ENCODE results near the gene ARID1B.

Gene ARID1B

DNA sequence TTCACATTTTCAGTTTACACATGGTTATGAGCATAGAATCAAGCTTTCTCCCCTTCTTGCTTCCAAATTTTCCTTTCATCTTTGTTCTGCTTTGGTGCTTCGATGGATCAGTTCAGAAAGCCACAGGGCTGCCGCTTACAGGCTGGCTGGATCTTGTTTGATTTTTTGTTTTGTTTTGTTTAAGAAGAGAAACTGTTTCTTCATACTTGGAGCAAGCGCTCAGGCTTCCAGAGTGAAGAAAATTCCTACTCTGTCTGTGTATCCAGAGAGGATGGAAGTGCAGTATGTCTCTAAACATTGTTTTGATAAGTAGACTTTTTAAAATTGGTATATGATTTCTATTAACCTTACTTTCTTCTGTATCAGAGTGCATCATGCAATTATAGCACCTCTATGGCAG lies 66.9 kb downstream of the ARID1B start:
- Histone ChIP-seq H3K4me3 (ENCODE audit: low read depth, low read length) (no peak overlapping the region), H3K4me1 (ENCODE audit: control insufficient read depth, insufficient read depth, low read length) (peaks cover 66% of the 10 kb centered on the region), H3K9ac (ENCODE audit: low read depth, low read length) (no peak overlapping the region), H3K9me3 (ENCODE audit: control insufficient read depth, insufficient read depth, low read length) (no peaks in the 10 kb centered on the region), H3K27ac (ENCODE audit: low read depth, low read length) (no peak overlapping the region), H3K36me3 (ENCODE audit: control insufficient read depth, insufficient read depth, low read length) (no peaks in the 10 kb centered on the region), H3K27me3 (ENCODE audit: control insufficient read depth, insufficient read depth, low read length) (no peaks in the 10 kb centered on the region)

DNA sequence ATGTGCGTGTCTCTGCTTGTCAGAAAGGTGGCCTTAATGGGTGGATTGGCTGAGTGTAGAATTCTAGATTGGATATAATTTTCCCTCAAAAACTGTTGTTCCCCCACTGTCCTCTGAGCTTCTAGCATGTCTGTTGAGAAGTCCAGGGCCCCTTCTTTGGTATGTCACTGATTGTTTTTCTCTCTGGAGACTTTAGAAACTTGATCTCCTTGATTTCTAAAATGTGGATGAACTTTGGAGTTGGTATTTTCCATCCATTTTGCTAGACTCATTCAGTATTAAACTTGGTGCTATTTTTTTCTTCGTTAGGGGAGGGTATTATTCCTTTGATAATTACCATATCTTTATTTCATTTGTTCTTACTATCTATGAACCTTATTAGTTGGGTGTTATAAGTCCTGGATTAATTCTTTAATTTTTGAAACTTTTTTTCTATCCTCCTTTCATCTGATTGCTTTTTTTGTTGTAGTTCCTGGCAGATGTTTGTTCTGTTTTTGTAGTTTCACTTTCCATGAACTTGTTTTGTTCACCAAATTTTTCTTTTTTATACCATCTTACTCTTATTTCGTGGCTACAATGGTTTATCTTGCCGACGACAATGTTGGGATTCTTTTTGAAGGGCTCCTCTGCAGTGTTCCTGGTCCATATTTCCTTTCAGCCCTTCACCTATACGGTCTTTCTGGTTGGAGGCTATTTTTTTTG lies 68.4 kb downstream of the ARID1B start:
- Histone ChIP-seq H3K9ac (ENCODE audit: low read depth, low read length) (no peak overlapping the region), H3K4me3 (ENCODE audit: low read depth, low read length) (no peak overlapping the region), H3K27ac (ENCODE audit: low read depth, low read length) (no peak overlapping the region), H3K36me3 (ENCODE audit: control insufficient read depth, insufficient read depth, low read length) (no peaks in the 10 kb centered on the region), H3K4me1 (ENCODE audit: control insufficient read depth, insufficient read depth, low read length) (peaks cover 68% of the 10 kb centered on the region), H3K9me3 (ENCODE audit: control insufficient read depth, insufficient read depth, low read length) (no peaks in the 10 kb centered on the region), H3K27me3 (ENCODE audit: control insufficient read depth, insufficient read depth, low read length) (no peaks in the 10 kb centered on the region)

DNA sequence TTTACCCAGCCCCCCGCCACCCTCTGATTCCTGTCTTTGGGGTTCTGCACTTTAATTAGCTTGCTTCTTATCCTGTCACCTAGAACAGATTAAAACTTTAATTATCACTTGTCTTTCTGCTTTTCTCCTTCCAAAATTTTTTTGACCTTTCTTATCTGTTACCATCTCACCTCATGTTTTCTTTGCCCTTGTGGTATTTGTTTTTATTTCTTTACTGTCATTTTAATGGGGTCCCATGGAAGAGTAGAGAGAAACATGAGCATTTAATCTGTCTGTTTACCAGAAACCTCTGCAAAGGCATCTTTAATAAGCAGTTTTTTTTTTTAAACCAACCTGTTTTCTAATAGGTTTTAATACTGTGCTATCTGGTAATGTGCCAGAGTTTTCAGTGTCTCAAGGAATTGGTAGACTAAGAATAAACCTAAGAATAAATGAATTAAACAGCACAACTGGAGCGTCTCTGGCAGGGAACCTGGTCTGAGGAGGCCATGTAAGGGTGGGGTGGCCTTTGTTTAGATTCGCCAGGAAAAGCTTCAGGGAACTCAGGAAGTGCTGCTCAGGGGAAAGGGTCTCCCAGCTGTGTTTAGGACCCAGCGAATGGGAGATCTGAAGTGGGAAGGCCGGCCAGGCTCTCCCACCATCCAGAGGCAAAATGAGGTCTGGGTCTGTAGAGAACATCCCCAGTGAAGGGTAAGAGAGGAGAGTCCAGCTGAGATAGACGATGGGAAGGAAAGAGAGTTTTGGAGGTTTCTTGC lies 69.8 kb downstream of the ARID1B start:
- Histone ChIP-seq H3K27me3 (ENCODE audit: control insufficient read depth, insufficient read depth, low read length) (no peaks in the 10 kb centered on the region), H3K9ac (ENCODE audit: low read depth, low read length) (no peak overlapping the region), H3K9me3 (ENCODE audit: control insufficient read depth, insufficient read depth, low read length) (no peaks in the 10 kb centered on the region), H3K27ac (ENCODE audit: low read depth, low read length) (no peak overlapping the region), H3K4me3 (ENCODE audit: low read depth, low read length) (no peak overlapping the region), H3K4me1 (ENCODE audit: control insufficient read depth, insufficient read depth, low read length) (peaks cover 68% of the 10 kb centered on the region), H3K36me3 (ENCODE audit: control insufficient read depth, insufficient read depth, low read length) (no peaks in the 10 kb centered on the region)

DNA sequence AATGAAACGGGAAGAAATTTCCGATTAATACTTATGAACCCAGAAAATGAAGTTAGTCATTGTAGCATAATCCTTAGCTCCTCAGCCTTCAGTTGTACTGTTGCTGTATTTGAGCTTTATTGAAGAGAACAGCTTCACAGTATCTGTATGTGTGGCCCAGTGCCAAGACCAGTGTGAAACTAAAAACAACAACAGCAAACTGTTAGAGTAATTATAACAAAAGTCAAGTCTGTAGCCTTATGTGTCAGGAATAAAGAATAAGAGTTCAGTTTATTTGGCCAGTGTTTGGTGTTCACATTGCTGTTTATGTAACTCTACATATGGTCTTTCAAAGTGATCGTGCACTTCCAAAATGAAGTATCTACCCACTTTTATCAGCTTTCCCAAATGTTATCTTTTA lies 70.9 kb downstream of the ARID1B start:
- Histone ChIP-seq H3K27me3 (ENCODE audit: control insufficient read depth, insufficient read depth, low read length) (no peaks in the 10 kb centered on the region), H3K9ac (ENCODE audit: low read depth, low read length) (no peak overlapping the region), H3K27ac (ENCODE audit: low read depth, low read length) (no peak overlapping the region)

DNA sequence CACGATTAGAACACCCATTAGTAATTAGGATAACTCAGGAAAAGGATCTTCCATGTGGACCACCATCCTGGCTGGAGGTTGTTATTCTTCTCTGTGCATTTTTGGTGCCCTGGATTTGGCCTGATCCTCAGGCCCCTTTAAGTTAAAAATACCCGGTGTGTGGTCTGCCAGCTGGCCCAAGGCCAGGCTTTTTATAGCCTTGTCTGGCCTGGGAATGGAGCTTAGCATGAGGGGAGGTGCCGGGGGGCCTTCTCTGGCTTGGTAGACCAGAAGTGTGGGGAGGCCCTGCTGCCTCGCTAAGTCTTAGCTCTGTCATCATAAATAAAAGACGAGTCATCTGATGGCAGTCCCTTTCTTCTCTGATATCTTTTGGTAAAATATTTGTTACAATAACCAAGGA lies 71.4 kb downstream of the ARID1B start:
- Histone ChIP-seq H3K9ac (ENCODE audit: low read depth, low read length) (no peak overlapping the region), H3K4me1 (ENCODE audit: control insufficient read depth, insufficient read depth, low read length) (peaks cover 74% of the 10 kb centered on the region)

More for the DNA sequence above, 70.9 kb downstream of the ARID1B start:
- no peaks in the 10 kb centered on the region for H3K36me3 ChIP-seq (ENCODE audit: control insufficient read depth, insufficient read depth, low read length)
- H3K4me3 ChIP-seq (ENCODE audit: low read depth, low read length): no peak overlapping the region
- H3K9me3 ChIP-seq (ENCODE audit: control insufficient read depth, insufficient read depth, low read length): no peaks in the 10 kb centered on the region
- peaks cover 70% of the 10 kb centered on the region for H3K4me1 ChIP-seq (ENCODE audit: control insufficient read depth, insufficient read depth, low read length)

DNA sequence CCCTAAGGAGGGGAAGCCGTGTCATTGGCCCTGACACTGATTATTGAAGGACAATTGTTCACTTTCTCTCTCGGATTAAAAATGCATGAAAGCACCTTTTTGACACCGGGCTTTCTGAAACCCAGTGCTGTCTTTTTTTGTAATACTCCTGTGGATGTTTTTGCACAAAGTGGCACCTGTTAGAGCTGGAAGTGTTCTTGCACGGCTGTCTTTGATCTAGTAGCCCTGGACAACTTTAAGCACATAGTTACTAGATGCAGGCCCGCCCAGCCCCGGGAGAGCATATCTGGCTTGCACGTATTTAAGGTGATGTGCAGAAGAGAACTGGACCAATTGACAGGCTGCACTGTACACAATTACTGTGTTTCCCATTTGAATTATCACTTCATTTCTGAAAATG lies 72.6 kb downstream of the ARID1B start:
- H3K27ac ChIP-seq (ENCODE audit: low read depth, low read length): peak overlapping the region; percentile 9
- H3K36me3 ChIP-seq (ENCODE audit: control insufficient read depth, insufficient read depth, low read length): no peaks in the 10 kb centered on the region
- H3K27me3 ChIP-seq (ENCODE audit: control insufficient read depth, insufficient read depth, low read length): no peaks in the 10 kb centered on the region
- no peak overlapping the region for H3K9ac ChIP-seq (ENCODE audit: low read depth, low read length)
- H3K4me1 ChIP-seq (ENCODE audit: control insufficient read depth, insufficient read depth, low read length): peaks cover 86% of the 10 kb centered on the region
- no peak overlapping the region for H3K4me3 ChIP-seq (ENCODE audit: low read depth, low read length)
- no peaks in the 10 kb centered on the region for H3K9me3 ChIP-seq (ENCODE audit: control insufficient read depth, insufficient read depth, low read length)

More for the DNA sequence above, 71.4 kb downstream of the ARID1B start:
- H3K9me3 ChIP-seq (ENCODE audit: control insufficient read depth, insufficient read depth, low read length): no peaks in the 10 kb centered on the region
- H3K27me3 ChIP-seq (ENCODE audit: control insufficient read depth, insufficient read depth, low read length): no peaks in the 10 kb centered on the region
- H3K27ac ChIP-seq (ENCODE audit: low read depth, low read length): peak overlapping the region; percentile 29
- no peaks in the 10 kb centered on the region for H3K36me3 ChIP-seq (ENCODE audit: control insufficient read depth, insufficient read depth, low read length)
- H3K4me3 ChIP-seq (ENCODE audit: low read depth, low read length): no peak overlapping the region

DNA sequence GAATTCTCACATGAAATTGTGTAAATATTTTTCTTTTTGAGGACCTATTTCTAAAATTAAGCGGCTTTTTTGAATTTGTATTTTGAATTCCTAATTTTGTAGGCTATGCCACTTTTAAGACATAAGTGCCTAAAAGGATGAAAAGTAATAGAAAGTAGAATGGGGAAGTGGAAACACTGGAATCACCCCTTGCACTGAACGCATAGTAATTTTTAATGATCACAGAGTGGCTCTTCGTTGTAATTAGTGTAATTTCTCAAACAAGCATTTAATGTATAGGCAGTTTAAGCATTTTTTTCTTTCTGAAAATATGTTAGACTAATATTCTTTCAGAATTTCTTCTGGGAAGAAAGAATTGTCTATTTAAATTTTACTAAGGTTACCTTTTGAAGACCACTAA lies 73.2 kb downstream of the ARID1B start:
- H3K27ac ChIP-seq (ENCODE audit: low read depth, low read length): peak overlapping the region; percentile 17

DNA sequence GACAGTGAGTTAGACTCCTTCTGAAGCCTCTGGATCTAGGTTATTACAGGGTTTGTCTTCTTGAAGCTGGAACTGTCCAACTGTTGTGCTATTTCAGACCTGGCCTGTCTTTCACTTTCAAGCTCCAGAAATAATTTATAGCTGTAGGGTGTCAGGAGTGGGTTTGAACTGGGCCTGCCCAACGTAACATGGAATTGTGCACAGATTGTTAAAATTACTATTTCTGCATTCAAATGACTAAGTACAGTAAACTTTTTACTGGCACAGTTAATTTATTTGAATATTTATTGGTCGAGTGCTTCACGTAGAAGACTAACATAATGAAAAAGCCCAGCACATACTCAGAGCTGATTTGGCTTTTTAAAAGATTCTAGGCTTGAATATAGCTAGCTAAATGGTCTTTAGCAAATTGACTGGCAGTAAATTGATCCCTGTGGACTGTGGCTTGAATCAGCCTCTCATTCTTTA lies 74.3 kb downstream of the ARID1B start:
- peak overlapping the region; percentile 85 for H3K27ac ChIP-seq (ENCODE audit: low read depth, low read length)
- H3K9ac ChIP-seq (ENCODE audit: low read depth, low read length): no peak overlapping the region
- H3K27me3 ChIP-seq (ENCODE audit: control insufficient read depth, insufficient read depth, low read length): no peaks in the 10 kb centered on the region
- H3K9me3 ChIP-seq (ENCODE audit: control insufficient read depth, insufficient read depth, low read length): no peaks in the 10 kb centered on the region
- peaks cover 90% of the 10 kb centered on the region for H3K4me1 ChIP-seq (ENCODE audit: control insufficient read depth, insufficient read depth, low read length)
- no peaks in the 10 kb centered on the region for H3K36me3 ChIP-seq (ENCODE audit: control insufficient read depth, insufficient read depth, low read length)
- H3K4me3 ChIP-seq (ENCODE audit: low read depth, low read length): no peak overlapping the region

More for the DNA sequence above, 73.2 kb downstream of the ARID1B start:
- no peak overlapping the region for H3K9ac ChIP-seq (ENCODE audit: low read depth, low read length)
- H3K9me3 ChIP-seq (ENCODE audit: control insufficient read depth, insufficient read depth, low read length): no peaks in the 10 kb centered on the region
- H3K4me1 ChIP-seq (ENCODE audit: control insufficient read depth, insufficient read depth, low read length): peaks cover 82% of the 10 kb centered on the region
- no peaks in the 10 kb centered on the region for H3K27me3 ChIP-seq (ENCODE audit: control insufficient read depth, insufficient read depth, low read length)
- H3K36me3 ChIP-seq (ENCODE audit: control insufficient read depth, insufficient read depth, low read length): no peaks in the 10 kb centered on the region
- no peak overlapping the region for H3K4me3 ChIP-seq (ENCODE audit: low read depth, low read length)

DNA sequence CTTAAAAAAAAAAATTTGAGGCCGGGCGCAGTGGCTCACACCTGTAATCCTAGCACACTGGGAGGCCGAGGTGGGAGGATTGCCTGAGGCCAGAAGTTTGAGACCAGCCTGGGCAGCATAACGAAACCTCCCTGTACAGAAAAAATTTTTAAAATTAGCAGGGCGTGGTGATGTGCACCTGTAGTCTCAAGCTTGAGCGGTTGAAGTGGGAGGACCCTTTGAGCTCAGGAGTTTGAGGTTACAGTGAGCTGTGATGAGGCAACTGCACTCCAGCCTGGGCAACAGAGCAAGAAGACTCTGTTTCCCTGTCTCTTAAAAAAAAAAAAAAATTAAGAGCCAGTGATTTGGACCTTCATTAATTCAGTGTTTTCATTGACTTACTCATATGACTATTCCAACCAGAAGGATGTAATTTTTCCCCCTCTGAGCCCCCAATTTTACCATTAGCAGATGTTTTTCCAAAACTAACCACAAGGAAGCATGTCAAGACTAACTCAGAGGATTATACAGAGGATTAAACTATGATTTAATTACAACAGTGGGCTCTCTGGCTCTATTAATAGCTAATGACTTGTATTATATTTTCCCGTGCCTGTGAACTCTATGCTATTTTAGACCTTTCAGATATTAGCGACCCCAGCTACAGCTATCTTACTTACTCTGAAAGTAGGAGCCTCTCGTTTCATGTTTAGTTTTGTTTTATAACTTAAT lies 75.1 kb downstream of the ARID1B start:
- Histone ChIP-seq H3K9me3 (ENCODE audit: control insufficient read depth, insufficient read depth, low read length) (no peaks in the 10 kb centered on the region), H3K4me1 (ENCODE audit: control insufficient read depth, insufficient read depth, low read length) (peaks cover 87% of the 10 kb centered on the region), H3K27me3 (ENCODE audit: control insufficient read depth, insufficient read depth, low read length) (no peaks in the 10 kb centered on the region), H3K9ac (ENCODE audit: low read depth, low read length) (peak overlapping the region; percentile 16; the same call in 1 of the 2 replicates), H3K36me3 (ENCODE audit: control insufficient read depth, insufficient read depth, low read length) (no peaks in the 10 kb centered on the region), H3K27ac (ENCODE audit: low read depth, low read length) (peak overlapping the region; percentile 85), H3K4me3 (ENCODE audit: low read depth, low read length) (peak overlapping the region; percentile 50)

DNA sequence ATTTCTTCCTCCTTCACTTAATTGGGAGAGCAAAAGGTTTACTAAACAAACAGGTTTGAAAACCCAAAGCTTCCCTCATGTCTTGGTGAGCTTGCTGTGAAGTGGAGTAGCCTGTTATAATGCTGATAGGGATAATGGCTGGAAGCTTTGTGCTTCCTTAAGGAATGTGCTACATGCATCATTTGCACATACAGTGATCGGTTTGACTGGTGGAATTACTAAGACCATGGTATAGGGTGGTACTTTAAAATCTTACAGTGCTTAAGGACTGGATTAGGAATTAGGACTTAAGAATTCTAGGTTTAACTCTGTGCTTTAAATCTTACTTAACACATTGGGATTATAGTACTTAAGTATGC lies 75.7 kb downstream of the ARID1B start:
- Histone ChIP-seq H3K27me3 (ENCODE audit: control insufficient read depth, insufficient read depth, low read length) (no peaks in the 10 kb centered on the region), H3K4me3 (ENCODE audit: low read depth, low read length) (peak overlapping the region; percentile 50), H3K4me1 (ENCODE audit: control insufficient read depth, insufficient read depth, low read length) (peaks cover 84% of the 10 kb centered on the region), H3K9me3 (ENCODE audit: control insufficient read depth, insufficient read depth, low read length) (no peaks in the 10 kb centered on the region), H3K9ac (ENCODE audit: low read depth, low read length) (peak overlapping the region; percentile 31; the same call in 1 of the 2 replicates), H3K36me3 (ENCODE audit: control insufficient read depth, insufficient read depth, low read length) (no peaks in the 10 kb centered on the region), H3K27ac (ENCODE audit: low read depth, low read length) (peak overlapping the region; percentile 85)

DNA sequence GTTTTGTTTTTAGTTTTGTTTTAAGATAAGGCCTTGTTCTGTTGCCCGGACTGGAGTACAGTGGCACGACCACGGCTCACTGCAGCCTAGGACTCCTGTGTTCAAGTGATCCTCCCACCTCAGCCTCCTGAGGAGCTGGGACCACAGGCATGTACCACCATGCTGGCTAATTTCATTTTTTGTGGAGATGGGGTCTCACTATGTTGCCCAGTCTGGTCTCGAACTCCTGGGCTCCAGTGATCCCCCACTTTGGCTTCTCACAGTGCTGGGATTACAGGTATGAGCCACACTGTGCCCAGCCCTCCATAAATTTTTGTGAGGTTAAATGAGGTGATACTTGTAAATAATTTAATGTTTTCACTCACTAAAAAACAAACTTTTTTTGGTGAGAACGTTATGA lies 76.6 kb downstream of the ARID1B start:
- H3K9me3 ChIP-seq (ENCODE audit: control insufficient read depth, insufficient read depth, low read length): no peaks in the 10 kb centered on the region
- H3K4me1 ChIP-seq (ENCODE audit: control insufficient read depth, insufficient read depth, low read length): peaks cover 75% of the 10 kb centered on the region
- no peaks in the 10 kb centered on the region for H3K27me3 ChIP-seq (ENCODE audit: control insufficient read depth, insufficient read depth, low read length)
- no peak overlapping the region for H3K4me3 ChIP-seq (ENCODE audit: low read depth, low read length)
- no peak overlapping the region for H3K27ac ChIP-seq (ENCODE audit: low read depth, low read length)
- no peak overlapping the region for H3K9ac ChIP-seq (ENCODE audit: low read depth, low read length)
- no peaks in the 10 kb centered on the region for H3K36me3 ChIP-seq (ENCODE audit: control insufficient read depth, insufficient read depth, low read length)
